Fibroblast of the aortic adventitia (primary cell): ENCODE results near the gene RMND1. TPM values are rescaled to one million over a fixed set of nuclear protein-coding genes. Genes with fewer than 3 reads are reported as not detected.

ENCODE experiments used
- DNase-seq: peaks from one replicate; pipeline ENCODE4 v3.0.0-alpha.2; 2010; ENCODE audit warnings: low read depth
- H3K4me3 ChIP-seq: 2 replicates; pipeline ENCODE4 v1.5.1; 2011; ENCODE audit warnings: low read depth, mild to moderate bottlenecking, control low read depth, low read length, moderate library complexity
- total RNA-seq: library from RNA; depleted of rRNA; stranded (reverse); fragments of >200 nt; gene quantifications from 2 replicates; pipeline ENCODE4 v1.2.3, GENCODE V29; 2012; ENCODE audit warnings: low replicate concordance
- TF ChIP-seq, protein P1 (sequence below): IDR thresholded peaks from 2 replicates; pipeline ENCODE4 v1.5.1; 2011; ENCODE audit warnings: mild to moderate bottlenecking, low read length, control low read depth, inconsistent platforms; ENCODE audit not compliant: insufficient read depth

RMND1 gene
- total RNA-seq, 1 donor, result 36.4 TPM

- TF ChIP-seq, protein P1, sequence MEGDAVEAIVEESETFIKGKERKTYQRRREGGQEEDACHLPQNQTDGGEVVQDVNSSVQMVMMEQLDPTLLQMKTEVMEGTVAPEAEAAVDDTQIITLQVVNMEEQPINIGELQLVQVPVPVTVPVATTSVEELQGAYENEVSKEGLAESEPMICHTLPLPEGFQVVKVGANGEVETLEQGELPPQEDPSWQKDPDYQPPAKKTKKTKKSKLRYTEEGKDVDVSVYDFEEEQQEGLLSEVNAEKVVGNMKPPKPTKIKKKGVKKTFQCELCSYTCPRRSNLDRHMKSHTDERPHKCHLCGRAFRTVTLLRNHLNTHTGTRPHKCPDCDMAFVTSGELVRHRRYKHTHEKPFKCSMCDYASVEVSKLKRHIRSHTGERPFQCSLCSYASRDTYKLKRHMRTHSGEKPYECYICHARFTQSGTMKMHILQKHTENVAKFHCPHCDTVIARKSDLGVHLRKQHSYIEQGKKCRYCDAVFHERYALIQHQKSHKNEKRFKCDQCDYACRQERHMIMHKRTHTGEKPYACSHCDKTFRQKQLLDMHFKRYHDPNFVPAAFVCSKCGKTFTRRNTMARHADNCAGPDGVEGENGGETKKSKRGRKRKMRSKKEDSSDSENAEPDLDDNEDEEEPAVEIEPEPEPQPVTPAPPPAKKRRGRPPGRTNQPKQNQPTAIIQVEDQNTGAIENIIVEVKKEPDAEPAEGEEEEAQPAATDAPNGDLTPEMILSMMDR, result no peak
- DNase-seq, result no peak
- H3K4me3 ChIP-seq, result peak overlapping the region; percentile 19
These were observed 58.5 kb downstream of the RMND1 start for GRCh38 chr6:151393410-151393809.

DNA sequence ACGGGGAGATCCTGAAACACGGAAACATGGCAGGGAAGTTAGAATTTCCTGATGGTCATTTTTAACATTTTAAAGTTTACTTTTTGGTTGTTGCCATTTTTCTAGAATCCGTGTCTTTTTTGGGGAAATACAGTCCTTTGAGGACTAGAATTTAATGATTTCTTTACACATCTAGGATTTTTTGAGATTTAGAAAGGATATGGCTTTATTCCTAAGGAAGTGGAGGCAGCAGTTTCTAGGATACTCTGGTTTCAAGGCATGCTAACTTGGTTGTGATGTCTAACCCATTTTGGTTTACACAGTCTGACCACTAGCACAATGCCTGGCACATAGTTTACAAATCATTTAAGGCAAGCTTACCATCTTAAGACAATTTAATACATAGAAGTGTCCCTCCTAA lies 59.5 kb downstream of the RMND1 start:
- TF ChIP-seq, protein P1, result no peak
- H3K4me3 ChIP-seq, result peak overlapping the region; percentile 81

DNA sequence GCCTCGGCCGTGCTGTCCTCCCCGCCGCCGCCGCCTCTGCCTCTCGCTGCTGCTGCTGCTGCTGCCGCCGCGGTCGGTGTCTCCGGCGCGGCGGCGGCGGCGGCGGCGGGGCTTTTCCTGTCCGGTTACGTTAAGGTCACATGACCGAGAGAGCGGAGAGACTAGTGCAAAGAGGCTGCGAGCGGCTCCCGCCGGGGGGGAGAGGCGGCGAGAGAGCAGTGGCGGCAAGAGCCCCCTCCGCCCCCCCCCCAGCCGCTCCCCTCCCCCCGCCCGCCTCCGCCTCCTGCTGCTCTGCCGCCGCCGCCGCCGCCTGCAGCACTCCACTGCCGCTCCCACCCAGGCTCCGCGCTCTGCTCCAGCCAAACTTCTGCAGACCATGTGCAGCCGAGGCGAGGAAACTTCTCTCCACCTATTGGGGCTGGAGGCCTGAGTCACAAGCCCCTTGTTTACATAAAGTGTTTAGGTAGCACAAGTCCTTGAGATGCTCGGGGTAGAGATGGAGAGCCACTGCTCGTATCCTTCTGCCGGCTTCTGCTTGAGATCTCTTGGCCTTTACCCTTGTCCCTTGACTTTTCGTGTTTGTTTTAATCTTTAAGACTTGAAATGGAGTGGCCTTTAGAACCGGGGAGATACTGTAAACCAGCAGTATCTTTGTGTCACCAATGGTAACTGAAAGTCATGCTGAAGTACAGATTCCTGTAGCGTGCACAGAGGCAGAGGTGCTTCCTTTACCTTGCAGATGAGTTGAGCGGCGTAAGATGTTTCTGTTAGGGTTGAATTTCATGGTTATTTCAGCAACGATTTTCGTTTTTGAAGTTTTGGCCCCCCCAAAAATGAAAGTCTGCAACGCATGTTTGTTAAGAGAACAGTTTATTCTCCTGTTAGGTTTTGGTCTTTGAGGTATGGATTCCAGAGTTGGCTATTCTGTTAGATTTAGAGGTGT lies 60.2 kb downstream of the RMND1 start, which contains the start of gene ZBTB2:
Gene ZBTB2, minus strand, starts transcription at position 89 of the 943 bp plus-strand sequence. CDS start 17,922 bp downstream, outside the sequence.
- DNase-seq, result peak; percentile 67
- TF ChIP-seq, protein P1, result no peak
- peak within 1 kb of the TSS; percentile 81 for H3K4me3 ChIP-seq

More for the DNA sequence above, 59.5 kb downstream of the RMND1 start:
- no peak for DNase-seq

GRCh38 chr6:151390851-151391470 lies 61.0 kb downstream of the RMND1 start:
- peak; percentile 55 for DNase-seq
- peak overlapping the region; percentile 81 for H3K4me3 ChIP-seq
- TF ChIP-seq, protein P1, result no peak

DNA sequence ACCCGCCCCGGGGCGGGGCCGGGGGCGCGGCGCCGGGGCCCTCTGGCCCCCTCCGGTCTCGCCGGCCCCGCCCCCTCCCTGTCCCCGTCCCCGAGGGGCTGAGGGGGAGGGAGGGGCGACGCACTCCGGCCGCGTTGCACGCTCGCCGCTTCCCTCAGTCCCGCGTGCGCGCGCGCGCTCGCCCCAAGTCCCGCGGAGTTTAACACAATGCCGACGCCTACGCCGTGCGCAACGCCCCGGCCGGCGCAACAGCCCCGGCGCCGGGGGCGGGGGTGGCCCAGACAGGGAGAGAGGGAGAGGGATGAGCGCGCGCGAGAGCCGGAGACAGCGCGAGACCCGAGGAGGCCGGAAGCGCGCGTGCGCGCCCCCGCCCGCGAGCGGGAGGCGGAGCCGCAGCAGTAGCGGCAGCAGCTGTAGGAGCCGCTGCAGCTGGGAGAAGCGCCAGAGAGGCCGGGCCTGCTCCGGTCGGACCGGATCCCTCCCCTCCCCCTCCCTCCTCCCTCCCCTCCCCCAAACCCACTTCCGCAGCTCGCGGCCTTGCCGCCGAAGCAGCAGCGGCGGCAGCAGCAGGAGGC lies 61.6 kb downstream of the RMND1 start:
- TF ChIP-seq, protein P1, result no peak
- peak; percentile 98 for DNase-seq
- peak overlapping the region; percentile 81 for H3K4me3 ChIP-seq

- peak; percentile 77 for DNase-seq
- TF ChIP-seq, protein P1, result no peak
- peak overlapping the region; percentile 77 for H3K4me3 ChIP-seq
These were observed 62.2 kb downstream of the RMND1 start for GRCh38 chr6:151389618-151390275.
